ENCODE measurements around the gene BCKDHB.
"Not testable (repeated sequence)": the region's sequence is repeated elsewhere in the genome, so short reads cannot be mapped to it uniquely, and the experiment has no call there.

DNA sequence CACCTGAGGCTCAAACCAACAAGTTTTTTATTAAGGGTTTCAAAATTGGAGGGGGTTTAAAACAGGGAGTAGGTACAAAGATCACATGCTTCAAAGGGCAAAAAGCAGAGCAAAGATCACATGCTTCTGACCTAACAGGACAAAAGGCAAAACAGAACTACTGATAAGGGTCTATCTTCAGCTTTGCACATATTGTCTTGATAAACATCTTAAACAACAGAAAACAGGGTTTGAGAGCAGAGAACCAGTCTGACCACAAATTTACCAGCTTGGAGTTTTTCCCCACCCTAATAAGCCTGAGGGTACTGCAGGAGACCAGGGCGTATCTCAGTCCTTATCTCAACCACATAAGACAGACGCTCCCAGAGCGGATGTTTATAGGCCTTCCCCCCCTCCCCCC is 16.1 kb downstream of the BCKDHB start:
- TF ChIP-seq, protein P1, sequence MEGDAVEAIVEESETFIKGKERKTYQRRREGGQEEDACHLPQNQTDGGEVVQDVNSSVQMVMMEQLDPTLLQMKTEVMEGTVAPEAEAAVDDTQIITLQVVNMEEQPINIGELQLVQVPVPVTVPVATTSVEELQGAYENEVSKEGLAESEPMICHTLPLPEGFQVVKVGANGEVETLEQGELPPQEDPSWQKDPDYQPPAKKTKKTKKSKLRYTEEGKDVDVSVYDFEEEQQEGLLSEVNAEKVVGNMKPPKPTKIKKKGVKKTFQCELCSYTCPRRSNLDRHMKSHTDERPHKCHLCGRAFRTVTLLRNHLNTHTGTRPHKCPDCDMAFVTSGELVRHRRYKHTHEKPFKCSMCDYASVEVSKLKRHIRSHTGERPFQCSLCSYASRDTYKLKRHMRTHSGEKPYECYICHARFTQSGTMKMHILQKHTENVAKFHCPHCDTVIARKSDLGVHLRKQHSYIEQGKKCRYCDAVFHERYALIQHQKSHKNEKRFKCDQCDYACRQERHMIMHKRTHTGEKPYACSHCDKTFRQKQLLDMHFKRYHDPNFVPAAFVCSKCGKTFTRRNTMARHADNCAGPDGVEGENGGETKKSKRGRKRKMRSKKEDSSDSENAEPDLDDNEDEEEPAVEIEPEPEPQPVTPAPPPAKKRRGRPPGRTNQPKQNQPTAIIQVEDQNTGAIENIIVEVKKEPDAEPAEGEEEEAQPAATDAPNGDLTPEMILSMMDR (conservative IDR thresholded peaks at IDR 0.05; ENCODE audit: low read depth, low read length) = not testable (repeated sequence)
- not testable (repeated sequence) for TF ChIP-seq POLR2A (IDR thresholded peaks at IDR 0.05; ENCODE audit: low read depth, low read length); RCOR1 (IDR thresholded peaks at IDR 0.05; ENCODE audit: insufficient replicate concordance, low read length); CEBPB (IDR thresholded peaks at IDR 0.05; ENCODE audit: low read depth, low read length); MAZ (IDR thresholded peaks at IDR 0.05; ENCODE audit: borderline replicate concordance, low read depth, low read length); BHLHE40 (IDR thresholded peaks at IDR 0.05; ENCODE audit: low read depth, low read length); MXI1 (IDR thresholded peaks at IDR 0.05; ENCODE audit: borderline replicate concordance, low read depth, low read length); RAD21 (IDR thresholded peaks at IDR 0.05; ENCODE audit: low read length)
- TF ChIP-seq, protein P2, sequence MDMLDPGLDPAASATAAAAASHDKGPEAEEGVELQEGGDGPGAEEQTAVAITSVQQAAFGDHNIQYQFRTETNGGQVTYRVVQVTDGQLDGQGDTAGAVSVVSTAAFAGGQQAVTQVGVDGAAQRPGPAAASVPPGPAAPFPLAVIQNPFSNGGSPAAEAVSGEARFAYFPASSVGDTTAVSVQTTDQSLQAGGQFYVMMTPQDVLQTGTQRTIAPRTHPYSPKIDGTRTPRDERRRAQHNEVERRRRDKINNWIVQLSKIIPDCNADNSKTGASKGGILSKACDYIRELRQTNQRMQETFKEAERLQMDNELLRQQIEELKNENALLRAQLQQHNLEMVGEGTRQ (IDR thresholded peaks at IDR 0.05; ENCODE audit: low read depth, low read length) = not testable (repeated sequence)
- TF ChIP-seq, protein P3, sequence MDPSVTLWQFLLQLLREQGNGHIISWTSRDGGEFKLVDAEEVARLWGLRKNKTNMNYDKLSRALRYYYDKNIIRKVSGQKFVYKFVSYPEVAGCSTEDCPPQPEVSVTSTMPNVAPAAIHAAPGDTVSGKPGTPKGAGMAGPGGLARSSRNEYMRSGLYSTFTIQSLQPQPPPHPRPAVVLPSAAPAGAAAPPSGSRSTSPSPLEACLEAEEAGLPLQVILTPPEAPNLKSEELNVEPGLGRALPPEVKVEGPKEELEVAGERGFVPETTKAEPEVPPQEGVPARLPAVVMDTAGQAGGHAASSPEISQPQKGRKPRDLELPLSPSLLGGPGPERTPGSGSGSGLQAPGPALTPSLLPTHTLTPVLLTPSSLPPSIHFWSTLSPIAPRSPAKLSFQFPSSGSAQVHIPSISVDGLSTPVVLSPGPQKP (IDR thresholded peaks at IDR 0.05; ENCODE audit: borderline replicate concordance, low read depth, low read length) = not testable (repeated sequence)

All from IMR-90 (cell line).